ENCODE data around the gene HPS4. TPM values are rescaled to one million over a fixed set of nuclear protein-coding genes. Genes with fewer than 3 reads are reported as not detected.

Gene HPS4
- total RNA-seq, 1 donor from 2014 or later = 29.5 TPM

DNA sequence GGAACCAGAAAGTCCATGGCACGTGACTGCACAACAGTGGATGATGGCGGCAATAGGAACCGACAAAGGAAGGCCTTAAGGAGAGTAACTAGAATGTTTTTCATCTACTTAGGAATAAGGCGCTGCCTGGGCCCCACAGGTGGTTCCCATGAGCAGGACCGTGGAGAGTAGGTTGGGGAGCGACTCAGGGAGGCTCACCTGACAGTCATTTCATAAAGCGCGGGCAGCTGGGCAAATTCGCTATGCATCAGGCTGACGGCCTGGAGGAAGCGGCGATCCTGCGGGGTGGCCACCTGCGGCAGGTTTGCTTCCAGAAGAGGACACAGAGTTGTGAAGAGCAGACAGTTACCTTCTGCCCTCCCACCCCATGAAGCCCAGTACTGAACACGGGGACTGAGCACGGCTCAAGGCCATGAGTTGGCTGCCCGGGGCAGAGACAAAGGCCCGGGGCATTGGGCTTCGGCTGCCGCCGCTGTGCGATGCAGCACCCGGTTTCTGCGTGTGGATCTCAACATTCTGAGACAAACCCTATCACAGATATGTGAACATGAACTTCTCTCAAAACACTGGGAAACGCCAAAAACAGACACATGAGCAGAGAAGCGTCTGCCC is 25.8 kb downstream of the HPS4 start:
- peaks cover 21% of the 10 kb centered on the region for H3K36me3 ChIP-seq (ENCODE audit: control insufficient read depth, insufficient read depth, low read length)
- no peak for FAIRE-seq
- DNase-seq (ENCODE audit: low read depth) = no peak
- H3K4me3 ChIP-seq (ENCODE audit: low read depth, low read length) = no peak overlapping the region
- H3K27me3 ChIP-seq (ENCODE audit: control insufficient read depth, insufficient read depth, low read length) = no peaks in the 10 kb centered on the region
- TF ChIP-seq, protein P1, sequence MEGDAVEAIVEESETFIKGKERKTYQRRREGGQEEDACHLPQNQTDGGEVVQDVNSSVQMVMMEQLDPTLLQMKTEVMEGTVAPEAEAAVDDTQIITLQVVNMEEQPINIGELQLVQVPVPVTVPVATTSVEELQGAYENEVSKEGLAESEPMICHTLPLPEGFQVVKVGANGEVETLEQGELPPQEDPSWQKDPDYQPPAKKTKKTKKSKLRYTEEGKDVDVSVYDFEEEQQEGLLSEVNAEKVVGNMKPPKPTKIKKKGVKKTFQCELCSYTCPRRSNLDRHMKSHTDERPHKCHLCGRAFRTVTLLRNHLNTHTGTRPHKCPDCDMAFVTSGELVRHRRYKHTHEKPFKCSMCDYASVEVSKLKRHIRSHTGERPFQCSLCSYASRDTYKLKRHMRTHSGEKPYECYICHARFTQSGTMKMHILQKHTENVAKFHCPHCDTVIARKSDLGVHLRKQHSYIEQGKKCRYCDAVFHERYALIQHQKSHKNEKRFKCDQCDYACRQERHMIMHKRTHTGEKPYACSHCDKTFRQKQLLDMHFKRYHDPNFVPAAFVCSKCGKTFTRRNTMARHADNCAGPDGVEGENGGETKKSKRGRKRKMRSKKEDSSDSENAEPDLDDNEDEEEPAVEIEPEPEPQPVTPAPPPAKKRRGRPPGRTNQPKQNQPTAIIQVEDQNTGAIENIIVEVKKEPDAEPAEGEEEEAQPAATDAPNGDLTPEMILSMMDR (IDR thresholded peaks at IDR 0.05; ENCODE audit: insufficient read depth, low read length, severe bottlenecking) = no peak

DNA sequence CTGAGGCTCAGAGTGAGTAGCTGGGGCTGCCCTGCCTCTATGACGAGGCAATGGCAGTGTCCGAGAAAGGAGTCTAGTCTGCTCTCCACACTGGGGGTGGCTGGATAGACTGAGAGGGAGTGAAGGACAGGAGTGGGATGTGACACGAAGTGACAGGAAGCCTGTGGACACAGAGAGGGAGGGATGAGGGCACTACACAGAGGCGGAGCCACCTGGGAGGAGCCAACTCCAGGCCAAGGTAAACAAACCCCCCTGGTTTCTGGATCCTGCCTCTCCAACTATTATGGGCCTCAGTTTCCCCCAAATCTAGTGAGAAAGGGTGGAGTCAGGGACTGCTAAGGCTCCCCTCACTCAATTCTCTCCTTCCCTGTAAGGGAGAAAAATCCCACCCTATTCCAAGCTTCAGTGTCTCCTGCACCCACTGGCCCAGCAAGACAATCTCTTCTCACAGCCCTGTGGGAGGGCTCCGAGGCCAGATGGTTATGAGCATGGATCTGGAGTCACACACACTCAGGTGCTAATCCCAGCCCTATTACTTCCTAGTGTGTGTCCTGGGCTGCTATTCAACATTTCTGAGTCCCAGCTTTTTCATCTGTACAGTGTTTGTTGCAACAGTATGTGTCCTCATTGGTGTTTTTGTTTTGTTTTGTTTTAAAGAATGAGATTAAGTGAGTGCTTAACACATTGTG is 29.6 kb downstream of the HPS4 start:
- FAIRE-seq = no peak

DNA sequence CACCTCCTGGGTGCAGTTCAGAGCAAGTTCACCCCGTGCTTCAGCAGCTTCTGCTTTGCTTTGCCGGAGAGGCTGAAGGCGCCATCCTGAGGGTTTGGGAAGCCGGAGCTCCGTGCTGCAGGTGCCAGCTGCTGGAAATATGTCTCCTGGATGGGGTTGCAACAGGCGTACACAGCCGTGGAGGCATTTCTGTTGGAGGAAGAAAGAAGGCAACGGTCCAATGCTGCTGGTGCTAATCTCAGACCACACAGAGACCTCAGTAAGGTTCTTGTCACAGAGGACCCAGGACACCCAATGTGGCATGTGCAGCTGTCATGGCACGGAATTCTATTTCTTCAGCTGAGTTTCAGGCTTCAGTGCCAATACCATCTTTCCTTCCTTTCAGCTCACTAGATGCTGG is 30.4 kb downstream of the HPS4 start:
- DNase-seq (ENCODE audit: low read depth) = no peak
- no peak for FAIRE-seq
- no peak overlapping the region for H3K4me3 ChIP-seq (ENCODE audit: low read depth, low read length)
- TF ChIP-seq, protein P1 (IDR thresholded peaks at IDR 0.05; ENCODE audit: insufficient read depth, low read length, severe bottlenecking) = no peak
- peaks cover 26% of the 10 kb centered on the region for H3K36me3 ChIP-seq (ENCODE audit: control insufficient read depth, insufficient read depth, low read length)
- H3K27me3 ChIP-seq (ENCODE audit: control insufficient read depth, insufficient read depth, low read length) = no peaks in the 10 kb centered on the region

More for the DNA sequence above, 29.6 kb downstream of the HPS4 start:
- DNase-seq (ENCODE audit: low read depth) = no peak
- H3K27me3 ChIP-seq (ENCODE audit: control insufficient read depth, insufficient read depth, low read length) = no peaks in the 10 kb centered on the region
- TF ChIP-seq, protein P1 (IDR thresholded peaks at IDR 0.05; ENCODE audit: insufficient read depth, low read length, severe bottlenecking) = no peak
- H3K4me3 ChIP-seq (ENCODE audit: low read depth, low read length) = no peak overlapping the region
- H3K36me3 ChIP-seq (ENCODE audit: control insufficient read depth, insufficient read depth, low read length) = peaks cover 27% of the 10 kb centered on the region

DNA sequence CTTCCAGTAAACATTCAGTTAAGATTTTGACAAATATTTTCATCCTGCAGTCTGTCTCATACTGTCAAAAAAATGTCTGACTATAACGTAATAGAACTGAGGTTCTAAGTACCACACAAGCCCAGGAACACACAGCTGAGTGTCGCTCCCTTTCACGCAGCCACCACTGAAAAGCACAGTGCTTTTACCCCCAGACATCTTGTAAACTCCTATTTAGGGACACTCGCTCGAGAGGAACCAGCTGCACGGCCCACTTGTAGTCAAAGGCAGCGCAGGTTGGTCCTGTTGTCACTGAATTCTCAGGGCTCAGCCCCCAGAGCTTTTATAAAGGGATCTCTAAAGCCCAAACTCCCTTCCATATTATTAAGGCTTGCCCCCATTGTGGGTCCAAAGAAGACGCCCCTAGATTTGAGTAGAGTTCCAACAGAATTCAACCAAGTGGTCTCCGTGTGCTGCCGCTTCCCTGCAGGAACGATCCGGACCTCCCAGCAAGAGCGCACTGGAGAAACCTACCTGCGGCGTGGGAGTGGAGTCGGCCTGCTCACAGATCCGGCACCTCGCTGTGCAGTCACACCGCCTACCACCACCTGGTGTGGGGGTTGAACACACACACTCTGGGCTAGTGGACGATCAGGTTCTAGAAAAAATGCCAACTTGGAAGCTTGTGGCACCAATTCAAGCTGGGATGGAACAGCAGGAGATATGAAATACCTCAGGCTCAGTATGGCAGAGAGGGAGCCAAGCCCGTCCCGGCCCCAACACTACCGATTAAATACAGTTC is 31.2 kb downstream of the HPS4 start:
- DNase-seq (ENCODE audit: low read depth) = no peak
- TF ChIP-seq, protein P1 (IDR thresholded peaks at IDR 0.05; ENCODE audit: insufficient read depth, low read length, severe bottlenecking) = no peak
- Histone ChIP-seq H3K4me3 (ENCODE audit: low read depth, low read length) (no peak overlapping the region), H3K36me3 (ENCODE audit: control insufficient read depth, insufficient read depth, low read length) (peaks cover 21% of the 10 kb centered on the region), H3K27me3 (ENCODE audit: control insufficient read depth, insufficient read depth, low read length) (no peaks in the 10 kb centered on the region)
- no peak for FAIRE-seq

DNA sequence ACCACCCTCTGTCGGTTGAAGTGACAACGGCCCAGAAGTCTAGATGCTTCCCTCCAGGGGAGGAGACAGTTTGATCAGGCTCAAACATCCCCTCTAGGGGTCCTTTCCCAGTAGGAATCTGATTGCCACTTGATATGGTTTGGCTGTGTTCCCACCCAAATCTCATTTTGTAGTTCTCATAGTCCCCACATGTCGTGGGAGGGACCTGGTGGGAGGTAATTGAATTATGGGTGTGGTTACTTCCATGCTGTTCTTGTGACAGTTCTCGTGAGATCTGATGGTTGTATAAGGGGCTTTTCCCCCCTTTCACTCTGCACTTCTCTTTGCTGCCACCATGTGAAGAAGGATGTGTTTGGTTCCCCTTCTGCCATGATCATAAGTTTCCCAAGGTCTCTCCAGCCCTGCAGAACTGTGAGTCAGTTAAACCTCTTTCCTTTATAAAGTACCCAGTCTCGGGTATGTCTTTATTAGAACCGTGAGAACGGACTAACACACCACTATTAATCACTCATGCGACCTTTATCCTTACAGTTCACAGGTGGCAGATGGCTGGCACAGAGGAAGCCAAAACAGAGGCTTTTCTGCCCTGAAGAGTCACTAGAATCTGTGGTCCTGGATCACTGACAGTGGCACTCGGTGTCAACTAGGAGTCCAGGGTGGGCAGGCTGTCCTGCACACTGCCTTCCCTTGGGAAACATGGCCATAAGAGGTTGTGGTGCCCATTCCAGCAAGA is 33.0 kb downstream of the HPS4 start:
- TF ChIP-seq, protein P1 (IDR thresholded peaks at IDR 0.05; ENCODE audit: insufficient read depth, low read length, severe bottlenecking) = no peak
- Histone ChIP-seq H3K4me3 (ENCODE audit: low read depth, low read length) (no peak overlapping the region), H3K36me3 (ENCODE audit: control insufficient read depth, insufficient read depth, low read length) (peaks cover 15% of the 10 kb centered on the region), H3K27me3 (ENCODE audit: control insufficient read depth, insufficient read depth, low read length) (no peaks in the 10 kb centered on the region)
- no peak for FAIRE-seq
- DNase-seq (ENCODE audit: low read depth) = no peak

All from bronchial epithelial cell (primary cell).